Psoas muscle (tissue), 8 donors: Measurements from ENCODE around the gene STKLD1. TPM values are rescaled to one million over a fixed set of nuclear protein-coding genes. Genes with fewer than 3 reads are reported as not detected.

ENCODE experiments used
- ATAC-seq, 4 donors: fragments of 200-7000 bp; cut with Tn5 transposase; one replicate each; pipeline ENCODE4 v1.9.1; 2020; ENCODE audit warnings: moderate library complexity in 3 of 4, mild to moderate bottlenecking in 2 of 4
- DNase-seq, 2 donors: peaks; one replicate each; pipeline ENCODE4 v3.0.0-alpha.2; 2020
- H3K27ac ChIP-seq: fragments of 200-600 bp; one replicate; pipeline ENCODE4 v1.8.0; 2022
- H3K27me3 ChIP-seq, 3 donors: fragments of 200-600 bp in 1 of 3; one replicate each; pipeline versions ENCODE4 v1.6.1 to v1.8.0; 2013 to 2022; ENCODE audit warnings: low read length in 2 of 3, mild to moderate bottlenecking in 2 of 3, moderate library complexity in 1 of 3; ENCODE audit not compliant: insufficient read depth in 3 of 3
- H3K36me3 ChIP-seq, 2 donors: fragments of 200-600 bp in 1 of 2; one replicate each; pipeline versions ENCODE4 v1.6.1 to v1.8.0; 2013 to 2022; ENCODE audit warnings: low read depth in 1 of 2, mild to moderate bottlenecking in 1 of 2, moderate library complexity in 1 of 2; ENCODE audit not compliant: insufficient read depth in 1 of 2
- H3K4me1 ChIP-seq: fragments of 200-600 bp; one replicate; pipeline ENCODE4 v1.8.0; 2022
- H3K4me3 ChIP-seq: fragments of 200-600 bp; one replicate; pipeline ENCODE4 v1.8.0; 2022; ENCODE audit warnings: mild to moderate bottlenecking
- H3K9me3 ChIP-seq: fragments of 200-600 bp; one replicate; pipeline ENCODE4 v1.8.0; 2022
- CTCF ChIP-seq: fragments of 200-600 bp; IDR thresholded peaks from one replicate; pipeline ENCODE4 v1.8.0; 2022; ENCODE audit warnings: antibody characterized with exemption
- WGBS, 3 donors: extraction: QIAGEN DNeasy Blood & Tissue Kit; methylation state at CpG; one replicate each; pipeline versions ENCODE4 v1.1.6 to v1.1.7; 2013; 5-methylcytosine and 5-hydroxymethylcytosine counted together
- intact Hi-C, 2 donors: fragments of 100-400 bp; cut with DNase I; formaldehyde crosslinking; loops; one replicate each; pipeline versions ENCODE4 v1.11.0 to v1.14.2; 2022
- polyA plus RNA-seq, 3 donors: library from polyadenylated mRNA; stranded (reverse); fragments of 200-250 nt; gene quantifications; one replicate each; pipeline ENCODE4 v1.2.3, GENCODE V29; 2013
- total RNA-seq, 4 donors: library from RNA; stranded (reverse); fragmentation: NEBNext Ultra II Directional in 2 of 4; extraction: Animal tissue kit (Norgen Biotek cat#: 25700) in 2 of 4; gene quantifications; one replicate each; pipeline versions ENCODE4 v1.2.1 to v1.2.4, GENCODE V29; 2021 to 2023
- donor health status: healthy with polysubstance abuse.
- donor health status: DM: no; HTN: no; CAD: no; lungs with moderate emphysema.
- donor health status: Bipolar disorder and iron deficiency.
- donor health status: healthy.
- donor health status: DM: yes; HTN: yes; CAD: no.
- donor health status: DM: no; HTN: no; CAD: no.
- donor health status: DM: no; HTN: no; CAD: no.
- donor health status: DM: yes; HTN: yes; CAD: no.

STKLD1 gene
- total and polyA plus RNA-seq, 7 donors: 0.07 to 0.69 (median 0.46) TPM

- Histone ChIP-seq H3K9me3 (no peaks in the 10 kb centered on the region), H3K4me1 (peaks cover 1% of the 10 kb centered on the region), H3K36me3 (peaks cover 0 to 6% of the 10 kb centered on the region in 2 donors), H3K27me3 (no peaks in the 10 kb centered on the region), H3K4me3 (no peak overlapping the region), H3K27ac (no peak overlapping the region)
- WGBS, 3 donors: 60 to 77% (median 68%) methylated on average over 11 of the region's 11 CpGs
- intact Hi-C loops: no loop called here
- DNase-seq (no peak), ATAC-seq (no peak)
- no peak for TF ChIP-seq CTCF
Observed at GRCh38 chr9:133453651-133454050, 77.5 kb downstream of the STKLD1 start.

- Histone ChIP-seq H3K9me3 (no peaks in the 10 kb centered on the region), H3K4me3 (no peak overlapping the region), H3K4me1 (peaks cover 8% of the 10 kb centered on the region), H3K36me3 (peaks cover 0 to 6% of the 10 kb centered on the region in 2 donors), H3K27ac (no peak overlapping the region), H3K27me3 (no peaks in the 10 kb centered on the region)
- intact Hi-C loops: no loop called here
- no peak for ATAC-seq
- WGBS, 3 donors: 82 to 90% (median 84%) methylated on average over 19 of the region's 19 CpGs
- DNase-seq: no peak
- no peak for TF ChIP-seq CTCF
Observed at GRCh38 chr9:133454325-133454724, 78.2 kb downstream of the STKLD1 start.

GRCh38 chr9:133454943-133455673 lies 78.9 kb downstream of the STKLD1 start:
- H3K36me3 ChIP-seq: peaks cover 0 to 6% of the 10 kb centered on the region in 2 donors
- DNase-seq (no peak), ATAC-seq (no peak)
- 83 to 90% (median 86%) methylated on average over 17 to 20 of the region's 20 CpGs for WGBS, 3 donors
- no peaks in the 10 kb centered on the region for H3K27me3 ChIP-seq
- no peak for TF ChIP-seq CTCF
- H3K9me3 ChIP-seq: no peaks in the 10 kb centered on the region
- no peak overlapping the region for H3K4me3 ChIP-seq
- H3K4me1 ChIP-seq: peaks cover 8% of the 10 kb centered on the region
- H3K27ac ChIP-seq: no peak overlapping the region
- intact Hi-C loops: no loop called here

Other genes starting within 250 kb of the STKLD1 start
- 1 to 10 TPM; 2.0 to 4.4 (median 3.3) TPM for gene GBGT1, start 212.5 kb upstream of the STKLD1 start, total RNA-seq
- gene GBGT1, start 212.5 kb upstream of the STKLD1 start, polyA plus RNA-seq: 1 to 10 TPM; 1.6 to 2.9 (median 2.7) TPM
- not detected for gene OBP2B, start 167.1 kb upstream of the STKLD1 start, total RNA-seq
- gene OBP2B, start 167.1 kb upstream of the STKLD1 start, polyA plus RNA-seq: not detected
- under 1 TPM; 0.37 to 0.86 (median 0.72) TPM for gene ABO, start 101.2 kb upstream of the STKLD1 start, total RNA-seq
- gene ABO, start 101.2 kb upstream of the STKLD1 start, polyA plus RNA-seq: under 1 TPM; 0.03 to 0.51 (median 0.14) TPM
- 10 to 100 TPM; 11.4 to 27.3 (median 16.0) TPM for gene SURF6, start 40.2 kb upstream of the STKLD1 start, total RNA-seq
- 10 to 100 TPM; 27.7 to 43.0 (median 36.3) TPM for gene SURF6, start 40.2 kb upstream of the STKLD1 start, polyA plus RNA-seq
- gene MED22, start 28.2 kb upstream of the STKLD1 start, total RNA-seq: 10 to 100 TPM in 2 of 4 donors, 1 to 10 TPM in 2; 7.5 to 14.4 (median 10.6) TPM
- gene MED22, start 28.2 kb upstream of the STKLD1 start, polyA plus RNA-seq: 10 to 100 TPM; 14.5 to 43.5 (median 23.4) TPM
- 1,000 to 10,000 TPM; 1,013 to 1,526 (median 1,062) TPM for gene RPL7A, start 28.1 kb upstream of the STKLD1 start, total RNA-seq
- gene RPL7A, start 28.1 kb upstream of the STKLD1 start, polyA plus RNA-seq: 1,000 to 10,000 TPM; 1,923 to 3,403 (median 2,177) TPM
- gene SURF1, start 19.9 kb upstream of the STKLD1 start, total RNA-seq: 10 to 100 TPM; 27.7 to 54.9 (median 45.5) TPM
- 100 to 1,000 TPM in 1 of 3 donors, 10 to 100 TPM in 2; 63.1 to 127 (median 77.0) TPM for gene SURF1, start 19.9 kb upstream of the STKLD1 start, polyA plus RNA-seq
- 10 to 100 TPM; 10.9 to 13.8 (median 13.3) TPM for gene SURF2, start 19.8 kb upstream of the STKLD1 start, total RNA-seq
- gene SURF2, start 19.8 kb upstream of the STKLD1 start, polyA plus RNA-seq: 10 to 100 TPM; 19.7 to 50.6 (median 38.7) TPM
- gene SURF4, start 306 bp upstream of the STKLD1 start, total RNA-seq: 10 to 100 TPM; 45.6 to 69.4 (median 66.8) TPM
- 100 to 1,000 TPM in 1 of 3 donors, 10 to 100 TPM in 2; 47.9 to 120 (median 88.0) TPM for gene SURF4, start 306 bp upstream of the STKLD1 start, polyA plus RNA-seq
- gene REXO4, start 41.6 kb downstream of the STKLD1 start, total RNA-seq: 10 to 100 TPM; 23.8 to 31.2 (median 28.6) TPM
- gene REXO4, start 41.6 kb downstream of the STKLD1 start, polyA plus RNA-seq: 10 to 100 TPM; 31.7 to 75.2 (median 54.9) TPM
- gene ADAMTS13, start 46.0 kb downstream of the STKLD1 start, total RNA-seq: 1 to 10 TPM; 2.0 to 6.7 (median 2.5) TPM
- gene ADAMTS13, start 46.0 kb downstream of the STKLD1 start, polyA plus RNA-seq: 1 to 10 TPM in 2 of 3 donors, under 1 TPM in 1; 0.73 to 2.6 (median 1.8) TPM
- 1 to 10 TPM; 2.8 to 9.4 (median 7.2) TPM for gene CACFD1, start 83.6 kb downstream of the STKLD1 start, total RNA-seq
- 1 to 10 TPM; 4.4 to 7.4 (median 5.6) TPM for gene CACFD1, start 83.6 kb downstream of the STKLD1 start, polyA plus RNA-seq
- 1 to 10 TPM; 1.2 to 2.7 (median 1.7) TPM for gene SLC2A6, start 102.7 kb downstream of the STKLD1 start, total RNA-seq
- gene SLC2A6, start 102.7 kb downstream of the STKLD1 start, polyA plus RNA-seq: 1 to 10 TPM; 1.3 to 2.2 (median 1.8) TPM
- gene MYMK, start 148.6 kb downstream of the STKLD1 start, total RNA-seq: 1 to 10 TPM in 1 of 4 donors, under 1 TPM in 1, not detected in 2; 0.44 to 4.5 TPM
- under 1 TPM in 2 of 3 donors, not detected in 1; 0.05 to 0.60 TPM for gene MYMK, start 148.6 kb downstream of the STKLD1 start, polyA plus RNA-seq
- 1 to 10 TPM in 2 of 4 donors, under 1 TPM in 2; 0.34 to 5.4 (median 2.4) TPM for gene ADAMTSL2, start 158.3 kb downstream of the STKLD1 start, total RNA-seq
- under 1 TPM; 0.21 to 0.75 (median 0.29) TPM for gene ADAMTSL2, start 158.3 kb downstream of the STKLD1 start, polyA plus RNA-seq
- not detected for gene FAM163B, start 233.0 kb downstream of the STKLD1 start, total RNA-seq
- gene FAM163B, start 233.0 kb downstream of the STKLD1 start, polyA plus RNA-seq: not detected